ENCODE measurements around the gene OGA.

DNA sequence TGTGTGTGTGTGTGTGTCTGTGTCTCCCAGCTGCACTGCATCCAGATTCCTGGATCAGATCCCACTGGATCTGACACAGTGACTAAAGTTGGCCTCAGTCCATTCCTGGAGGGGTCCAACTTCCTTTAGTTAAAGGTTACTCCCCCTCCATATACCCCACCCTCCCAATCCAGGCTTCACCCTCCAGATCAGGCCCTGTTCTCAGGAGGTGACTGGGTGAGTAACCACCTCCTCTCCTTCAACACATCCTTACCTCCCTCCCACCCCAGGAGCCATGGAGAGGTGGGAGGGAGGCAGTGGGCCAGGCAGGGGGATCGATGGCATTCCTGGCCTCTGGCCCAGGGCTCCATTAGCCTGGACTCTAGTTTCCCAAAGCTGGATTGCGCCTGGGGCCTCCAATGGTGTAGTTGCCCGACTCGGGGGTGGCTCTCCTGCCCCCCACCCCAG, 14.1 kb upstream of the OGA start:
- TF ChIP-seq, protein P1, sequence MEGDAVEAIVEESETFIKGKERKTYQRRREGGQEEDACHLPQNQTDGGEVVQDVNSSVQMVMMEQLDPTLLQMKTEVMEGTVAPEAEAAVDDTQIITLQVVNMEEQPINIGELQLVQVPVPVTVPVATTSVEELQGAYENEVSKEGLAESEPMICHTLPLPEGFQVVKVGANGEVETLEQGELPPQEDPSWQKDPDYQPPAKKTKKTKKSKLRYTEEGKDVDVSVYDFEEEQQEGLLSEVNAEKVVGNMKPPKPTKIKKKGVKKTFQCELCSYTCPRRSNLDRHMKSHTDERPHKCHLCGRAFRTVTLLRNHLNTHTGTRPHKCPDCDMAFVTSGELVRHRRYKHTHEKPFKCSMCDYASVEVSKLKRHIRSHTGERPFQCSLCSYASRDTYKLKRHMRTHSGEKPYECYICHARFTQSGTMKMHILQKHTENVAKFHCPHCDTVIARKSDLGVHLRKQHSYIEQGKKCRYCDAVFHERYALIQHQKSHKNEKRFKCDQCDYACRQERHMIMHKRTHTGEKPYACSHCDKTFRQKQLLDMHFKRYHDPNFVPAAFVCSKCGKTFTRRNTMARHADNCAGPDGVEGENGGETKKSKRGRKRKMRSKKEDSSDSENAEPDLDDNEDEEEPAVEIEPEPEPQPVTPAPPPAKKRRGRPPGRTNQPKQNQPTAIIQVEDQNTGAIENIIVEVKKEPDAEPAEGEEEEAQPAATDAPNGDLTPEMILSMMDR (IDR thresholded peaks at IDR 0.05 in 8 of 11, conservative IDR thresholded peaks at IDR 0.05 in 3 of 11) = no peak
- TF ChIP-seq POLR2A (IDR thresholded peaks at IDR 0.05) (no peak), POLR2AphosphoS5 (IDR thresholded peaks at IDR 0.05) (no peak)
